PFSK-1 (cell line): Measurements from ENCODE around the gene AGO1.

Experiments
- POLR2AphosphoS5 ChIP-seq: IDR thresholded peaks from 2 replicates; pipeline ENCODE4 v1.6.1; 2012; ENCODE audit warnings: low read depth, mild to moderate bottlenecking, control low read depth, low read length, moderate library complexity
- TAF1 ChIP-seq: IDR thresholded peaks from 2 replicates; pipeline ENCODE4 v1.6.1; 2012; ENCODE audit warnings: low read length, control low read depth, borderline replicate concordance; ENCODE audit not compliant: insufficient read depth

- TF ChIP-seq POLR2AphosphoS5 (no peak), TAF1 (no peak)
These were observed 1.1 kb upstream of the AGO1 start for GRCh38 chr1:35881850-35882273.
